ENCODE data around the gene DRG2.

GRCh38 chr17:18079543-18079942 lies 8.2 kb upstream of the DRG2 start:
- TF ChIP-seq CTCF (conservative IDR thresholded peaks at IDR 0.05; ENCODE audit: low read depth, low read length) = no peak
- no peak for TF ChIP-seq EZH2 (IDR thresholded peaks at IDR 0.05; ENCODE audit: borderline replicate concordance, low read depth, low read length, poor library complexity, severe bottlenecking)

Measured in A673 (cell line).